GM12878 (cell line): ENCODE results near the gene B3GNT8. TPM values are rescaled to one million over a fixed set of nuclear protein-coding genes. Genes with fewer than 3 reads are reported as not detected.

Source experiments
- ATAC-seq: fragments of 200-7000 bp; cut with Tn5 transposase; 3 replicates; pipeline ENCODE4 v1.9.1; 2020; ENCODE audit warnings: mild to moderate bottlenecking, moderate library complexity
- BruUV-seq: library from RNA; stranded (reverse); fragments of 400-500 nt; replicated peaks from 2 replicates; lab custom pipeline; 2021; lab: Mats Ljungman, UMichigan
- CTCF ChIA-PET: fragments of 300-600 bp; sonication (Branson Sonifier 250); formaldehyde crosslinking; extraction: SDS; loops from one replicate; lab custom pipeline; 2021; ENCODE audit warnings: inconsistent platforms; lab: Yijun Ruan, JAX
- POLR2A ChIA-PET: fragments of 350-600 bp; formaldehyde crosslinking; extraction: SDS; loops from one replicate; lab custom pipeline; 2021; ENCODE audit warnings: inconsistent platforms; lab: Charles Lee
- RAD21 ChIA-PET: fragments of 300-600 bp; sonication (Branson Sonifier 250); formaldehyde crosslinking; loops from one replicate; lab custom pipeline; 2023; ENCODE audit warnings: antibody characterized with exemption; ENCODE audit not compliant: unreplicated experiment; lab: Charles Lee
- SMC1A ChIA-PET: fragments of 300-600 bp; sonication (Branson Sonifier 250); formaldehyde crosslinking; loops from one replicate; lab custom pipeline; 2023; ENCODE audit not compliant: unreplicated experiment, uncharacterized antibody; lab: Charles Lee
- DNase-seq: peaks from one replicate; pipeline ENCODE4 v3.0.0-alpha.2; 2011; ENCODE audit warnings: low read depth, low spot score
- FAIRE-seq: peaks from 3 replicates; lab custom pipeline; 2011; peaks lifted over from hg19 to GRCh38; lab: Jason Lieb, UNC
- H2AFZ ChIP-seq: 2 replicates; pipeline ENCODE4 v1.6.0; 2011; ENCODE audit warnings: low read depth, low read length, control low read depth; ENCODE audit not compliant: control insufficient read depth
- H3K27ac ChIP-seq: 2 replicates; pipeline ENCODE4 v1.5.1; 2011; ENCODE audit warnings: control low read depth; ENCODE audit not compliant: control insufficient read depth, insufficient read depth
- H3K27me3 ChIP-seq, 2 experiments: replicated peaks in 1 of 2; 2 replicates each; pipeline versions ENCODE4 v1.6.0 to v1.6.1; 2011; ENCODE audit warnings: low read length in 1 of 2; ENCODE audit not compliant: control insufficient read depth in 2 of 2, insufficient read depth in 2 of 2
- H3K36me3 ChIP-seq, 2 experiments: 2 replicates each; pipeline ENCODE4 v1.5.1; 2011; ENCODE audit warnings: low read length in 1 of 2; ENCODE audit not compliant: control insufficient read depth in 2 of 2, insufficient read depth in 2 of 2
- H3K4me1 ChIP-seq: 2 replicates; pipeline ENCODE4 v1.6.1; 2011; ENCODE audit warnings: mild to moderate bottlenecking, low read length, moderate library complexity, mixed read lengths; ENCODE audit not compliant: control insufficient read depth, insufficient read depth
- H3K4me2 ChIP-seq: 2 replicates; pipeline ENCODE4 v1.6.0; 2011; ENCODE audit warnings: control low read depth; ENCODE audit not compliant: control insufficient read depth, insufficient read depth
- H3K4me3 ChIP-seq: fragments of 200-600 bp; sonication (generic); 2 replicates; pipeline ENCODE4 v1.5.1; 2016
- H3K79me2 ChIP-seq: 2 replicates; pipeline ENCODE4 v1.6.0; 2011; ENCODE audit warnings: low read length; ENCODE audit not compliant: control insufficient read depth, insufficient read depth
- H3K9ac ChIP-seq: 2 replicates; pipeline ENCODE4 v1.8.0; 2011; ENCODE audit warnings: low read length, control low read depth, mixed read lengths; ENCODE audit not compliant: control insufficient read depth, insufficient read depth
- H3K9me3 ChIP-seq: replicated peaks from 3 replicates; pipeline ENCODE4 v1.5.1; 2011; ENCODE audit warnings: mild to moderate bottlenecking, low read length; ENCODE audit not compliant: control insufficient read depth, insufficient read depth
- H4K20me1 ChIP-seq: 2 replicates; pipeline ENCODE4 v1.6.0; 2011; ENCODE audit not compliant: control insufficient read depth, insufficient read depth
- CEBPB ChIP-seq, 2 experiments: fragments of 150-350 bp in 1 of 2; IDR thresholded peaks; 2 replicates each; pipeline ENCODE4 v1.6.1; 2012 to 2014; ENCODE audit warnings: low read depth in 2 of 2, low read length in 2 of 2, borderline replicate concordance in 1 of 2, inconsistent platforms in 1 of 2
- CEBPZ ChIP-seq: fragments of 150-350 bp; IDR thresholded peaks from 2 replicates; pipeline ENCODE4 v1.6.1; 2016; ENCODE audit warnings: low read depth, low read length
- KAT2A ChIP-seq: conservative IDR thresholded peaks from 2 replicates; pipeline ENCODE4 v1.6.1; 2011; ENCODE audit warnings: low read depth, low read length; ENCODE audit not compliant: control insufficient read depth
- ZNF687 ChIP-seq: fragments of 450-650 bp; IDR thresholded peaks from 2 replicates; pipeline ENCODE4 v1.6.1; 2017; ENCODE audit warnings: mild to moderate bottlenecking, moderate library complexity
- WGBS: methylation state at CpG from one replicate; pipeline ENCODE4 v1.1.6; 2016; ENCODE audit warnings: low lambda C conversion rate; ENCODE audit not compliant: insufficient replicate concordance, insufficient coverage; ENCODE audit errors: missing lambda C conversion rate; 5-methylcytosine and 5-hydroxymethylcytosine counted together
- in situ Hi-C: fragments of 300-500 bp; cut with MboI; formaldehyde crosslinking; loops from 9 replicates; pipeline ENCODE4 v1.14.3; 2018; ENCODE audit warnings: mixed read lengths
- intact Hi-C: fragments of 100-400 bp; cut with micrococcal nuclease; formaldehyde crosslinking; loops from one replicate; pipeline ENCODE4 v1.14.2; 2022; ENCODE audit not compliant: unreplicated experiment
- polyA plus RNA-seq, 11 experiments: library from polyadenylated mRNA; depleted of rRNA in 4 of 11; unstranded in 6 of 11; stranded (reverse) in 5 of 11; fragments of >200 nt; fragmentation: Nextera tagmentation in 4 of 11; fragmentation: Illumina TruSeq in 1 of 11; extraction: Ambion mirVana in 4 of 11; extraction: Trizol in 1 of 11; gene quantifications; 1 replicate in 1 of 11; 2 replicates in 10 of 11; pipeline versions ENCODE4 v1.2.1 to v1.2.3, GENCODE V29; 2011 to 2016; ENCODE audit warnings: inconsistent platforms in 2 of 11, missing spikeins in 2 of 11, low read depth in 1 of 11
- total RNA-seq, 4 experiments: library from RNA; depleted of rRNA in 3 of 4; stranded (reverse); fragments of >200 nt in 3 of 4; fragmentation: Illumina TruSeq in 1 of 4; extraction: Trizol in 1 of 4; gene quantifications; 2 replicates each; pipeline versions ENCODE4 v1.2.1 to v1.2.3, GENCODE V29; 2013 to 2021

Gene B3GNT8
- total and polyA plus RNA-seq, 10 of the 15 experiments (the other 5 are each of a cell fraction or from before 2014, with no cell fraction given) = 0.06 to 1.2 (median 0.31) TPM; not detected in 4

- peaks cover 17% of the 10 kb centered on the region for H3K4me1 ChIP-seq
- ChIA-PET RAD21 (no interaction called here), SMC1A (interaction anchor here (1.2 to 1.3 kb wide), 2 partner anchors 9 to 33 kb away, joined by 4 to 5 read pairs; no protein-coding TSS in a partner anchor), POLR2A (interaction anchor here (0.6 to 1.4 kb wide), 4 partner anchors 10 to 752 kb away, joined by 3 to 6 read pairs (median 4); partner anchors contain the start of gene B9D2), CTCF (interaction anchor here (0.9 to 1.4 kb wide), 3 partner anchors 10 to 42 kb away, joined by 3 read pairs; no protein-coding TSS in a partner anchor)
- no peak for TF ChIP-seq ZNF687
- TF ChIP-seq CEBPB (IDR thresholded peaks at IDR 0.05; ENCODE audit: borderline replicate concordance in 1 of 2, low read depth in 2 of 2, low read length in 2 of 2) = no peak
- no peak for TF ChIP-seq KAT2A
- no peak for TF ChIP-seq CEBPZ
- H3K9me3 ChIP-seq = no peaks in the 10 kb centered on the region
- no peak overlapping the region for H2AFZ ChIP-seq
- H3K9ac ChIP-seq = peak overlapping the region; percentile 99
- no peak for ATAC-seq
- no peaks in the 10 kb centered on the region; a peak in 1 of 4 replicates for H3K36me3 ChIP-seq
- no peaks in the 10 kb centered on the region for H4K20me1 ChIP-seq
- WGBS = 4% methylated on average over 3 of the region's 3 CpGs
- no peak for DNase-seq
- H3K4me2 ChIP-seq = peak overlapping the region; percentile 89
- peak overlapping the region; percentile 99 for H3K27ac ChIP-seq
- H3K4me3 ChIP-seq = peak overlapping the region; percentile 79
- in situ Hi-C loops = no loop called here
- no peak for FAIRE-seq
- intact Hi-C loops = loop anchor here (5.0 kb wide), 1 partner anchor 136 kb away; the partner anchor contains the start of gene HNRNPUL1
- H3K79me2 ChIP-seq = peaks cover 51% of the 10 kb centered on the region
- TSS peak; percentile 79 for BruUV-seq
- H3K27me3 ChIP-seq = no peaks in the 10 kb centered on the region
These were observed 28.6 kb downstream of the B3GNT8 start for GRCh38 chr19:41398598-41398997.
